Measurements from ENCODE around the gene THAP7. TPM values are rescaled to one million over a fixed set of nuclear protein-coding genes. Genes with fewer than 3 reads are reported as not detected.
A peak's percentile ranks its signal among the peaks of the same experiment; 100 is the strongest.

The THAP7 gene
- total and polyA plus RNA-seq, 9 of the 15 experiments (the other 6 are each of a cell fraction or from before 2014, with no cell fraction given), result 7.9 to 263 (median 84.1) TPM

GRCh38 chr22:20967697-20968211 lies 34.2 kb downstream of the THAP7 start (continued):
- TF ChIP-seq ZNF695 (CRISPR knock-in tag; IDR thresholded peaks at IDR 0.05), result no peak
- TF ChIP-seq HNRNPUL1 (IDR thresholded peaks at IDR 0.05; ENCODE audit: low read length), result no peak
- TF ChIP-seq SRSF3 (IDR thresholded peaks at IDR 0.05; ENCODE audit: insufficient read depth, low read length), result no peak
- TF ChIP-seq MAFG (tag; conservative IDR thresholded peaks at IDR 0.05), result no peak
- no peak for TF ChIP-seq SMARCE1 (IDR thresholded peaks at IDR 0.05)
- TF ChIP-seq ZNF551 (CRISPR knock-in tag; IDR thresholded peaks at IDR 0.05), result no peak
- no peak for TF ChIP-seq ZNF143 (CRISPR knock-in tag; IDR thresholded peaks at IDR 0.05)
- TF ChIP-seq SAFB2 (IDR thresholded peaks at IDR 0.05; ENCODE audit: borderline replicate concordance, low read depth, low read length, severe bottlenecking), result no peak
- TF ChIP-seq SMAD2 (IDR thresholded peaks at IDR 0.05; ENCODE audit: low read depth, low read length), result no peak
- TF ChIP-seq SRSF9 (IDR thresholded peaks at IDR 0.05; ENCODE audit: borderline replicate concordance, low read depth, low read length), result no peak
- TF ChIP-seq HSF4 (CRISPR knock-in tag; IDR thresholded peaks at IDR 0.05; ENCODE audit: borderline replicate concordance), result no peak
- TF ChIP-seq DACH1 (IDR thresholded peaks at IDR 0.05; ENCODE audit: partially characterized antibody), result no peak
- TF ChIP-seq STAG1 (CRISPR knock-in tag; IDR thresholded peaks at IDR 0.05; ENCODE audit: borderline replicate concordance), result no peak
- TF ChIP-seq, protein P1, sequence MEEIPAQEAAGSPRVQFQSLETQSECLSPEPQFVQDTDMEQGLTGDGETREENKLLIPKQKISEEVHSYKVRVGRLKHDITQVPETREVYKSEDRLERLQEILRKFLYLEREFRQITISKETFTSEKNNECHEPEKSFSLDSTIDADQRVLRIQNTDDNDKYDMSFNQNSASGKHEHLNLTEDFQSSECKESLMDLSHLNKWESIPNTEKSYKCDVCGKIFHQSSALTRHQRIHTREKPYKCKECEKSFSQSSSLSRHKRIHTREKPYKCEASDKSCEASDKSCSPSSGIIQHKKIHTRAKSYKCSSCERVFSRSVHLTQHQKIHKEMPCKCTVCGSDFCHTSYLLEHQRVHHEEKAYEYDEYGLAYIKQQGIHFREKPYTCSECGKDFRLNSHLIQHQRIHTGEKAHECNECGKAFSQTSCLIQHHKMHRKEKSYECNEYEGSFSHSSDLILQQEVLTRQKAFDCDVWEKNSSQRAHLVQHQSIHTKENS (CRISPR knock-in tag; IDR thresholded peaks at IDR 0.05), result no peak
- TF ChIP-seq, protein P2, sequence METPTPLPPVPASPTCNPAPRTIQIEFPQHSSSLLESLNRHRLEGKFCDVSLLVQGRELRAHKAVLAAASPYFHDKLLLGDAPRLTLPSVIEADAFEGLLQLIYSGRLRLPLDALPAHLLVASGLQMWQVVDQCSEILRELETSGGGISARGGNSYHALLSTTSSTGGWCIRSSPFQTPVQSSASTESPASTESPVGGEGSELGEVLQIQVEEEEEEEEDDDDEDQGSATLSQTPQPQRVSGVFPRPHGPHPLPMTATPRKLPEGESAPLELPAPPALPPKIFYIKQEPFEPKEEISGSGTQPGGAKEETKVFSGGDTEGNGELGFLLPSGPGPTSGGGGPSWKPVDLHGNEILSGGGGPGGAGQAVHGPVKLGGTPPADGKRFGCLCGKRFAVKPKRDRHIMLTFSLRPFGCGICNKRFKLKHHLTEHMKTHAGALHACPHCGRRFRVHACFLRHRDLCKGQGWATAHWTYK (CRISPR knock-in tag; IDR thresholded peaks at IDR 0.05), result no peak
- TF ChIP-seq SIN3A (IDR thresholded peaks at IDR 0.05; ENCODE audit: borderline replicate concordance in 2 of 2, control insufficient read depth in 1 of 2, low read depth in 2 of 2, low read length in 2 of 2), result no peak
- no peak for TF ChIP-seq ZNF57 (CRISPR knock-in tag; IDR thresholded peaks at IDR 0.05)
- no peak for TF ChIP-seq HOXB6 (CRISPR knock-in tag; IDR thresholded peaks at IDR 0.05; ENCODE audit: borderline replicate concordance)
- no peak for TF ChIP-seq PHF20 (IDR thresholded peaks at IDR 0.05; ENCODE audit: partially characterized antibody)
- no peak for TF ChIP-seq SLC30A9 (CRISPR knock-in tag; IDR thresholded peaks at IDR 0.05)
- TF ChIP-seq ADNP (tag; IDR thresholded peaks at IDR 0.05), result no peak
- TF ChIP-seq, protein P3, sequence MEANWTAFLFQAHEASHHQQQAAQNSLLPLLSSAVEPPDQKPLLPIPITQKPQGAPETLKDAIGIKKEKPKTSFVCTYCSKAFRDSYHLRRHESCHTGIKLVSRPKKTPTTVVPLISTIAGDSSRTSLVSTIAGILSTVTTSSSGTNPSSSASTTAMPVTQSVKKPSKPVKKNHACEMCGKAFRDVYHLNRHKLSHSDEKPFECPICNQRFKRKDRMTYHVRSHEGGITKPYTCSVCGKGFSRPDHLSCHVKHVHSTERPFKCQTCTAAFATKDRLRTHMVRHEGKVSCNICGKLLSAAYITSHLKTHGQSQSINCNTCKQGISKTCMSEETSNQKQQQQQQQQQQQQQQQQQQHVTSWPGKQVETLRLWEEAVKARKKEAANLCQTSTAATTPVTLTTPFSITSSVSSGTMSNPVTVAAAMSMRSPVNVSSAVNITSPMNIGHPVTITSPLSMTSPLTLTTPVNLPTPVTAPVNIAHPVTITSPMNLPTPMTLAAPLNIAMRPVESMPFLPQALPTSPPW (CRISPR knock-in tag; IDR thresholded peaks at IDR 0.05), result peak; percentile 78
- peak; percentile 84 for TF ChIP-seq CTBP1 (IDR thresholded peaks at IDR 0.05; ENCODE audit: borderline replicate concordance)
